ENCODE results near the gene MARF1. TPM values are rescaled to one million over a fixed set of nuclear protein-coding genes. Genes with fewer than 3 reads are reported as not detected.
"Not testable (repeated sequence)": the region's sequence is repeated elsewhere in the genome, so short reads cannot be mapped to it uniquely, and the experiment has no call there.

The MARF1 gene
- total RNA-seq, 3 donors from 2014 or later: 60.1 to 162 (median 90.9) TPM

- ATAC-seq (no peak), DNase-seq (no peak)
- intact Hi-C loops (cut with DNase I, micrococcal nuclease): no loop called here
- H3K36me3 ChIP-seq (ENCODE audit: low read depth): no peaks in the 10 kb centered on the region
- no peaks in the 10 kb centered on the region for H3K4me1 ChIP-seq (ENCODE audit: low read depth)
- no peak overlapping the region for H3K4me3 ChIP-seq
- no peak for TF ChIP-seq CTCF (IDR thresholded peaks at IDR 0.05)
- no peaks in the 10 kb centered on the region for H3K9me3 ChIP-seq
These were observed 15.6 kb upstream of the MARF1 start for GRCh38 chr16:15658556-15658955.

- intact Hi-C loops (cut with DNase I, micrococcal nuclease): no loop called here
- DNase-seq (no peak), ATAC-seq (no peak)
- Histone ChIP-seq H3K4me1 (ENCODE audit: low read depth) (no peaks in the 10 kb centered on the region), H3K4me3 (no peak overlapping the region), H3K36me3 (ENCODE audit: low read depth) (no peaks in the 10 kb centered on the region), H3K9me3 (no peaks in the 10 kb centered on the region)
- no peak for TF ChIP-seq CTCF (IDR thresholded peaks at IDR 0.05)
These were observed 15.2 kb upstream of the MARF1 start for GRCh38 chr16:15658149-15658548.

GRCh38 chr16:15655561-15655960 lies 12.6 kb upstream of the MARF1 start:
- DNase-seq; ATAC-seq; H3K36me3 ChIP-seq (ENCODE audit: low read depth); H3K9me3 ChIP-seq; H3K4me1 ChIP-seq (ENCODE audit: low read depth); H3K4me3 ChIP-seq; intact Hi-C loops (cut with DNase I, micrococcal nuclease): not testable (repeated sequence)

GRCh38 chr16:15654591-15654990 lies 11.6 kb upstream of the MARF1 start:
- ATAC-seq (no peak), DNase-seq (no peak)
- peaks cover 8% of the 10 kb centered on the region for H3K4me1 ChIP-seq (ENCODE audit: low read depth)
- no peak overlapping the region for H3K4me3 ChIP-seq
- H3K36me3 ChIP-seq (ENCODE audit: low read depth): no peaks in the 10 kb centered on the region
- intact Hi-C loops (cut with DNase I, micrococcal nuclease): no loop called here
- TF ChIP-seq CTCF (IDR thresholded peaks at IDR 0.05): no peak
- no peaks in the 10 kb centered on the region for H3K9me3 ChIP-seq

GRCh38 chr16:15653227-15653626 lies 10.3 kb upstream of the MARF1 start:
- Histone ChIP-seq H3K4me1 (ENCODE audit: low read depth) (peaks cover 14% of the 10 kb centered on the region), H3K4me3 (no peak overlapping the region), H3K9me3 (no peaks in the 10 kb centered on the region), H3K36me3 (ENCODE audit: low read depth) (no peaks in the 10 kb centered on the region)
- intact Hi-C loops (cut with DNase I, micrococcal nuclease): no loop called here
- no peak for TF ChIP-seq CTCF (IDR thresholded peaks at IDR 0.05)
- ATAC-seq (no peak), DNase-seq (no peak)

GRCh38 chr16:15652293-15653001 lies 9.5 kb upstream of the MARF1 start:
- H3K36me3 ChIP-seq (ENCODE audit: low read depth): no peaks in the 10 kb centered on the region
- H3K4me1 ChIP-seq (ENCODE audit: low read depth): peaks cover 14% of the 10 kb centered on the region
- no peak for DNase-seq
- TF ChIP-seq CTCF (IDR thresholded peaks at IDR 0.05): no peak
- intact Hi-C loops (cut with DNase I, micrococcal nuclease): no loop called here
- ATAC-seq: no peak
- H3K9me3 ChIP-seq: no peaks in the 10 kb centered on the region
- no peak overlapping the region for H3K4me3 ChIP-seq
